ENCODE results near the gene SOCS1. TPM values are rescaled to one million over a fixed set of nuclear protein-coding genes. Genes with fewer than 3 reads are reported as not detected.
A peak's percentile ranks its signal among the peaks of the same experiment; 100 is the strongest.

The SOCS1 gene
- total and polyA plus RNA-seq, 2 experiments from 2014 or later = 1.4 to 2.3 TPM

- WGBS, 2 experiments (ENCODE audit: low coverage in 1 of 2, low lambda C conversion rate in 2 of 2, missing lambda C conversion rate in 2 of 2) = 84 to 88% methylated on average over 17 to 18 of the region's 18 CpGs
- no peaks in the 10 kb centered on the region for H3K9me3 ChIP-seq (ENCODE audit: low read depth)
- no peaks in the 10 kb centered on the region for H4K20me1 ChIP-seq (ENCODE audit: insufficient read depth)
- no peaks in the 10 kb centered on the region for H3K79me2 ChIP-seq (ENCODE audit: insufficient read depth)
- no peaks in the 10 kb centered on the region for H3K27me3 ChIP-seq (replicated peaks; ENCODE audit: insufficient read depth)
- H3K9me2 ChIP-seq (ENCODE audit: insufficient read depth) = no peaks in the 10 kb centered on the region
- H3K27ac ChIP-seq = no peak overlapping the region
- H3K4me2 ChIP-seq (ENCODE audit: unreplicated experiment) = no peak overlapping the region
- in situ Hi-C loops (cut with MboI) = loop anchor here (10.0 kb wide), 1 partner anchor 287 kb away; no protein-coding TSS in a partner anchor
- peaks cover 8% of the 10 kb centered on the region for H3F3A ChIP-seq (ENCODE audit: insufficient read depth)
- 0 out of 2 replicates have a peak, but pooled peaks cover under 1% of the 10 kb centered on the region for H3K4me1 ChIP-seq (ENCODE audit: insufficient read depth)
- peak; percentile 57 for DNase-seq
- TF ChIP-seq EZH2phosphoT487 (IDR thresholded peaks at IDR 0.05; ENCODE audit: insufficient read depth, low read depth) (no peak), EZH2 (IDR thresholded peaks at IDR 0.05; ENCODE audit: insufficient read depth, poor library complexity, severe bottlenecking) (no peak)
- H2AFZ ChIP-seq = no peak overlapping the region
- no peak overlapping the region for H3K4me3 ChIP-seq
- H3K9ac ChIP-seq = no peak overlapping the region
- H3K36me3 ChIP-seq (ENCODE audit: low read depth) = no peaks in the 10 kb centered on the region
These were observed 4.2 kb downstream of the SOCS1 start for GRCh38 chr16:11251525-11252481.

GRCh38 chr16:11250786-11251524 is 5.0 kb downstream of the SOCS1 start:
- 91 to 96% methylated on average over 10 of the region's 10 CpGs for WGBS, 2 experiments (ENCODE audit: low coverage in 1 of 2, low lambda C conversion rate in 2 of 2, missing lambda C conversion rate in 2 of 2)
- in situ Hi-C loops (cut with MboI) = loop anchor here (10.0 kb wide), 1 partner anchor 286 kb away; no protein-coding TSS in a partner anchor
- no peak overlapping the region for H3K4me2 ChIP-seq (ENCODE audit: unreplicated experiment)

GRCh38 chr16:11250091-11250785 is 5.8 kb downstream of the SOCS1 start:
- H2AFZ ChIP-seq = no peak overlapping the region
- H3K4me2 ChIP-seq (ENCODE audit: unreplicated experiment) = no peak overlapping the region
- H3K9me2 ChIP-seq (ENCODE audit: insufficient read depth) = no peaks in the 10 kb centered on the region
- no peaks in the 10 kb centered on the region for H4K20me1 ChIP-seq (ENCODE audit: insufficient read depth)
- WGBS, 2 experiments (ENCODE audit: low coverage in 1 of 2, low lambda C conversion rate in 2 of 2, missing lambda C conversion rate in 2 of 2) = 68 to 70% methylated on average over 16 of the region's 16 CpGs
- no peak overlapping the region for H3K27ac ChIP-seq
- no peaks in the 10 kb centered on the region for H3K27me3 ChIP-seq (replicated peaks; ENCODE audit: insufficient read depth)
- H3K9ac ChIP-seq = no peak overlapping the region
- peaks cover 8% of the 10 kb centered on the region for H3F3A ChIP-seq (ENCODE audit: insufficient read depth)
- no peak overlapping the region for H3K4me3 ChIP-seq
- no peak for DNase-seq
- no peaks in the 10 kb centered on the region for H3K4me1 ChIP-seq (ENCODE audit: insufficient read depth)
- H3K9me3 ChIP-seq (ENCODE audit: low read depth) = no peaks in the 10 kb centered on the region
- in situ Hi-C loops (cut with MboI) = loop anchor here (10.0 kb wide), 1 partner anchor 285 kb away; no protein-coding TSS in a partner anchor
- no peaks in the 10 kb centered on the region for H3K79me2 ChIP-seq (ENCODE audit: insufficient read depth)
- TF ChIP-seq EZH2 (IDR thresholded peaks at IDR 0.05; ENCODE audit: insufficient read depth, poor library complexity, severe bottlenecking) (no peak), EZH2phosphoT487 (IDR thresholded peaks at IDR 0.05; ENCODE audit: insufficient read depth, low read depth) (no peak)
- H3K36me3 ChIP-seq (ENCODE audit: low read depth) = no peaks in the 10 kb centered on the region

More at GRCh38 chr16:11250786-11251524, 5.0 kb downstream of the SOCS1 start:
- H3K9me3 ChIP-seq (ENCODE audit: low read depth) = no peaks in the 10 kb centered on the region
- H3K36me3 ChIP-seq (ENCODE audit: low read depth) = no peaks in the 10 kb centered on the region
- H3K4me1 ChIP-seq (ENCODE audit: insufficient read depth) = no peaks in the 10 kb centered on the region
- no peak overlapping the region for H2AFZ ChIP-seq
- no peak overlapping the region for H3K4me3 ChIP-seq
- H3K79me2 ChIP-seq (ENCODE audit: insufficient read depth) = no peaks in the 10 kb centered on the region
- H3K9me2 ChIP-seq (ENCODE audit: insufficient read depth) = no peaks in the 10 kb centered on the region
- no peak overlapping the region for H3K27ac ChIP-seq
- no peak for DNase-seq
- TF ChIP-seq EZH2phosphoT487 (IDR thresholded peaks at IDR 0.05; ENCODE audit: insufficient read depth, low read depth) = no peak
- no peak for TF ChIP-seq EZH2 (IDR thresholded peaks at IDR 0.05; ENCODE audit: insufficient read depth, poor library complexity, severe bottlenecking)
- H3K27me3 ChIP-seq (replicated peaks; ENCODE audit: insufficient read depth) = no peaks in the 10 kb centered on the region
- H3K9ac ChIP-seq = no peak overlapping the region
- H4K20me1 ChIP-seq (ENCODE audit: insufficient read depth) = no peaks in the 10 kb centered on the region
- H3F3A ChIP-seq (ENCODE audit: insufficient read depth) = peaks cover 8% of the 10 kb centered on the region
